ENCODE measurements around the gene ADD2. TPM values are rescaled to one million over a fixed set of nuclear protein-coding genes. Genes with fewer than 3 reads are reported as not detected.

Gene ADD2
- total RNA-seq, 1 experiment from 2014 or later, result 5.6 TPM

DNA sequence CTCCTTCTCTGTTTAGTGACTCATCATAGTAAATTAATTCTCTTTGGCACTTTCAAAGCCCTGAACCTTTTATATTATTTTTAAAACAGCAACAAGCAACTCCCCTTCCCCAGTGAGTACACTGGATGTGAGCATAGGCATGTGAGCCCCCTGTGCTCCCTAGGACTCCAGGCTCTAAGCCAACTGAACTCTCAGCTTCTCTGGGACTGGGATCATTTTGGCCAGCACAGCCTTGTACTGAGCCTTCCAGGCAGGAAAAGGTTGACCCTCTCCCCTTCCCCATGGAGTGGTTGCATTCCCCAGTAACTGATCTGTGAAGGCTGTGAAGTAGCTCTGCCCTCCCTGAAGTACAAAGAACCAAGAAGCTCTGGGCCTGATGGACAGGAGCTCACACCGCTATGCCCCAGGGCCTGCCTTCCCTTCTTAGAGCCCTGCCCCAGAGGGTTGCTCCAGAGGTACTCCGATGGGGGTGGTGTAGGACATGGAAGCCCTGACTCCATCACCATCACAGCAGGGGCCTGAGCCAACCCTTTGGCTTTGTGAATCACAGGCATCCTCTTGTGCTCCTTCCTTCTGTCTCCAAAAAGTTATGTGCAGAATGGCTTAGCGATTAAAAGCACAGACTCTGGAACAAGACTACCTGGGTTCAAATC lies 57.8 kb downstream of the ADD2 start:
- no peak overlapping the region for H3K27ac ChIP-seq (ENCODE audit: low read depth, low read length, poor library complexity, severe bottlenecking)
- ChIA-PET CTCF (no interaction called here), POLR2A (ENCODE audit: low non-redundant PET) (no interaction called here)
- BruUV-seq (replicated peaks), result no TSS peak
- H3K4me1 ChIP-seq (ENCODE audit: insufficient read depth, low read length, poor library complexity, severe bottlenecking), result no peaks in the 10 kb centered on the region
- no peaks in the 10 kb centered on the region for H3K27me3 ChIP-seq (replicated peaks; ENCODE audit: insufficient read depth, low read depth, low read length, poor library complexity)
- H3K36me3 ChIP-seq (ENCODE audit: insufficient read depth, low read length, poor library complexity, severe bottlenecking), result no peaks in the 10 kb centered on the region
- TF ChIP-seq, protein P1, sequence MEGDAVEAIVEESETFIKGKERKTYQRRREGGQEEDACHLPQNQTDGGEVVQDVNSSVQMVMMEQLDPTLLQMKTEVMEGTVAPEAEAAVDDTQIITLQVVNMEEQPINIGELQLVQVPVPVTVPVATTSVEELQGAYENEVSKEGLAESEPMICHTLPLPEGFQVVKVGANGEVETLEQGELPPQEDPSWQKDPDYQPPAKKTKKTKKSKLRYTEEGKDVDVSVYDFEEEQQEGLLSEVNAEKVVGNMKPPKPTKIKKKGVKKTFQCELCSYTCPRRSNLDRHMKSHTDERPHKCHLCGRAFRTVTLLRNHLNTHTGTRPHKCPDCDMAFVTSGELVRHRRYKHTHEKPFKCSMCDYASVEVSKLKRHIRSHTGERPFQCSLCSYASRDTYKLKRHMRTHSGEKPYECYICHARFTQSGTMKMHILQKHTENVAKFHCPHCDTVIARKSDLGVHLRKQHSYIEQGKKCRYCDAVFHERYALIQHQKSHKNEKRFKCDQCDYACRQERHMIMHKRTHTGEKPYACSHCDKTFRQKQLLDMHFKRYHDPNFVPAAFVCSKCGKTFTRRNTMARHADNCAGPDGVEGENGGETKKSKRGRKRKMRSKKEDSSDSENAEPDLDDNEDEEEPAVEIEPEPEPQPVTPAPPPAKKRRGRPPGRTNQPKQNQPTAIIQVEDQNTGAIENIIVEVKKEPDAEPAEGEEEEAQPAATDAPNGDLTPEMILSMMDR (conservative IDR thresholded peaks at IDR 0.05; ENCODE audit: low read depth, low read length), result no peak
- no peak for TF ChIP-seq EZH2 (IDR thresholded peaks at IDR 0.05; ENCODE audit: borderline replicate concordance, low read depth, low read length, poor library complexity, severe bottlenecking)
- intact Hi-C loops (cut with micrococcal nuclease; ENCODE audit: unreplicated experiment), result no loop called here
- H3K9me3 ChIP-seq (ENCODE audit: low read depth, low read length, poor library complexity, severe bottlenecking), result no peaks in the 10 kb centered on the region
- no peak overlapping the region for H3K4me3 ChIP-seq (ENCODE audit: low read depth, low read length, poor library complexity, severe bottlenecking)
- DNase-seq (ENCODE audit: low spot score), result no peak

DNA sequence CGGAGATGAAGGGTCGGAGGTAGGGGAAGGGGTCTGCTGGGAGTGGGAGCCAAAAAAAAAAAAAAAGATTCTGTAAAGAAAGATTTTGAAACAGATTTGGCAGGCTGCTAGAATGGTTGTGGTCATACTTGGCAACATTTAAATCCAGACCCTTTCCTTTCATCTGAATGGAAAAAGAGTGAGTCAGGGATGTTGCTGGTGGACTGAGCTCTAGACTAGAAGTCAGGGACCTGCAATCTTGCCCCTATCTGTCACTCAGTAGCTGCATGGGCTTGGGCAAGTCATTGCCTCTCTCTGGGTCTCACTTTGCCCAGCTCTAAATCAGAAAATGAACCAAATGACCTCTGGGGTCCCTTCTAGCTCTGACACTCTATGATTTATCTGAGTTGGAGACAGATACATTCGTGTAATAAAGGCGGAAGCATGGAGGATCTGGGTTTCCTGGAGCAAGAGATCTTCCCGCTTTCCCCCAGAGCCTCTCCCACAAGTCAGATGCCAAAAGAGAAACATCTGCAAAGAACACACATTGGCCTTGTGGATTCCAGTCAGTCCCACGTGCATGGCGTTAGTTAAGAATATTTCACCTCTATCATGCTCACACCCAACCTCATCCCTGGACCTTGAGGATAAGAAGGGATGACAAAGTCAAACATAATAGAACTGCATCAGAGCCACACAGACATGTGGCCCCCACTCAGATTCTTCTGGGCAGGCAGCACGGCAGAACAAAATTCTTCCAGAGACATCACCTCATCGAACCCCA lies 58.5 kb downstream of the ADD2 start:
- no peaks in the 10 kb centered on the region for H3K27me3 ChIP-seq (replicated peaks; ENCODE audit: insufficient read depth, low read depth, low read length, poor library complexity)
- intact Hi-C loops (cut with micrococcal nuclease; ENCODE audit: unreplicated experiment), result no loop called here
- H3K27ac ChIP-seq (ENCODE audit: low read depth, low read length, poor library complexity, severe bottlenecking), result no peak overlapping the region
- POLR2A ChIA-PET (ENCODE audit: low non-redundant PET), result no interaction called here
- TF ChIP-seq, protein P1 (conservative IDR thresholded peaks at IDR 0.05; ENCODE audit: low read depth, low read length), result no peak
- TF ChIP-seq EZH2 (IDR thresholded peaks at IDR 0.05; ENCODE audit: borderline replicate concordance, low read depth, low read length, poor library complexity, severe bottlenecking), result no peak
- no peak overlapping the region for H3K4me3 ChIP-seq (ENCODE audit: low read depth, low read length, poor library complexity, severe bottlenecking)
- BruUV-seq (replicated peaks), result no TSS peak
- H3K36me3 ChIP-seq (ENCODE audit: insufficient read depth, low read length, poor library complexity, severe bottlenecking), result no peaks in the 10 kb centered on the region
- no peaks in the 10 kb centered on the region for H3K9me3 ChIP-seq (ENCODE audit: low read depth, low read length, poor library complexity, severe bottlenecking)
- CTCF ChIA-PET, result no interaction called here
- no peaks in the 10 kb centered on the region for H3K4me1 ChIP-seq (ENCODE audit: insufficient read depth, low read length, poor library complexity, severe bottlenecking)
- no peak for DNase-seq (ENCODE audit: low spot score)

DNA sequence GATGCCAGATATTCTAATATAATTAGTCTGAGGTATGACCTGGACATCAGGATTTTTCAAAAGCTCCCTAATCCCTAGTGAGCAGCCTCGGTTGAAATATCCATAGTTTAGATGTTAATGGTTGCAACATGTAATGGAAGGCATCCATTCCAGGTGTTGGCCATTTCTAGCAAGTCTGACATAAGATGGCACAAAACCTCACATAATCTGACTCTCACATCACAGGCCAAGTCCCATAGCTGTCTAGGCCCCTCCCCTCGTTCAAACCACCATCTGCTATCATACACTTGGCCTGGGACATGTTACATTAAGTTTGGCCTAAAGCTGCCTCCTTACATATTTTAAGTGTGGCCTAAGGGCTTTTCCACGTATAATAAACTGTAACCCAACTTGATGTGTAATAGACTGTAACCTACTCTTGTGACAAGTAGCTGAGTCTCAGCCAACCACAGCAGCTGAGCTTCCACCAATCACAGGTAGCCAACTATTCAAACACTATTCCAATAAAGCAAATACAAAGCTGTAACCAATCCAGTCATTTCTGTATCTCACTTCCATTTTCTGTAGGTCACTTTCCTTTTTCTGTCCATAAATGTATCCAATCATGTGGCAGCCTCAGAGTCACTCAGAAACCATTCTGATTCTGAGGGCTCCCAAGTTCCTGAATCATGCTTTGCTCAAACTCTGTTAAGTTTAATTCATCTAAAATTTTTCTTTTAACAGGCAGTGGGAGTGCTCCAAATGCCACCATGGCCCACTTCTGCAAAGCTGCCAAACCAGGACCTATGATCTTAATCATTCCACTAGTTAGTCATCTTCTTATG lies 59.4 kb downstream of the ADD2 start:
- DNase-seq (ENCODE audit: low spot score), result no peak
- H3K27ac ChIP-seq (ENCODE audit: low read depth, low read length, poor library complexity, severe bottlenecking), result no peak overlapping the region
- intact Hi-C loops (cut with micrococcal nuclease; ENCODE audit: unreplicated experiment), result no loop called here
- H3K4me3 ChIP-seq (ENCODE audit: low read depth, low read length, poor library complexity, severe bottlenecking), result no peak overlapping the region
- no TSS peak for BruUV-seq (replicated peaks)
- ChIA-PET CTCF (no interaction called here), POLR2A (ENCODE audit: low non-redundant PET) (no interaction called here)
- H3K4me1 ChIP-seq (ENCODE audit: insufficient read depth, low read length, poor library complexity, severe bottlenecking), result no peaks in the 10 kb centered on the region
- no peaks in the 10 kb centered on the region for H3K27me3 ChIP-seq (replicated peaks; ENCODE audit: insufficient read depth, low read depth, low read length, poor library complexity)
- no peaks in the 10 kb centered on the region for H3K36me3 ChIP-seq (ENCODE audit: insufficient read depth, low read length, poor library complexity, severe bottlenecking)
- TF ChIP-seq EZH2 (IDR thresholded peaks at IDR 0.05; ENCODE audit: borderline replicate concordance, low read depth, low read length, poor library complexity, severe bottlenecking), result no peak
- no peaks in the 10 kb centered on the region for H3K9me3 ChIP-seq (ENCODE audit: low read depth, low read length, poor library complexity, severe bottlenecking)
